H1 (cell line): ENCODE results near the gene RAPGEF6. TPM values are rescaled to one million over a fixed set of nuclear protein-coding genes. Genes with fewer than 3 reads are reported as not detected.

Experiments used
- SIRT6 ChIP-seq: IDR thresholded peaks from one replicate; pipeline ENCODE4 v1.7.1; 2012; ENCODE audit warnings: low read length, inconsistent platforms
- polyA plus RNA-seq, 7 experiments: library from polyadenylated mRNA; depleted of rRNA in 3 of 7; stranded (reverse) in 5 of 7; unstranded in 2 of 7; fragments of >200 nt in 5 of 7; fragments of 200-250 nt in 2 of 7; gene quantifications; 1 replicate in 5 of 7; 2 replicates in 1 of 7; 4 replicates in 1 of 7; pipeline versions ENCODE4 v1.2.1 to v1.2.3, GENCODE V29; 2011 to 2013; ENCODE audit warnings: missing spikeins in 2 of 7, mixed read lengths in 2 of 7
- total RNA-seq: library from RNA; stranded (reverse); fragmentation: NEBNext Ultra II Directional; extraction: Animal tissue kit (Norgen Biotek cat#: 25700); gene quantifications from 2 replicates; pipeline ENCODE4 v1.2.1, GENCODE V29; 2021

RAPGEF6 gene
- total and polyA plus RNA-seq, 2 of the 8 experiments (the other 6 are each of a cell fraction or from before 2014, with no cell fraction given): 4.8 to 20.0 TPM

DNA sequence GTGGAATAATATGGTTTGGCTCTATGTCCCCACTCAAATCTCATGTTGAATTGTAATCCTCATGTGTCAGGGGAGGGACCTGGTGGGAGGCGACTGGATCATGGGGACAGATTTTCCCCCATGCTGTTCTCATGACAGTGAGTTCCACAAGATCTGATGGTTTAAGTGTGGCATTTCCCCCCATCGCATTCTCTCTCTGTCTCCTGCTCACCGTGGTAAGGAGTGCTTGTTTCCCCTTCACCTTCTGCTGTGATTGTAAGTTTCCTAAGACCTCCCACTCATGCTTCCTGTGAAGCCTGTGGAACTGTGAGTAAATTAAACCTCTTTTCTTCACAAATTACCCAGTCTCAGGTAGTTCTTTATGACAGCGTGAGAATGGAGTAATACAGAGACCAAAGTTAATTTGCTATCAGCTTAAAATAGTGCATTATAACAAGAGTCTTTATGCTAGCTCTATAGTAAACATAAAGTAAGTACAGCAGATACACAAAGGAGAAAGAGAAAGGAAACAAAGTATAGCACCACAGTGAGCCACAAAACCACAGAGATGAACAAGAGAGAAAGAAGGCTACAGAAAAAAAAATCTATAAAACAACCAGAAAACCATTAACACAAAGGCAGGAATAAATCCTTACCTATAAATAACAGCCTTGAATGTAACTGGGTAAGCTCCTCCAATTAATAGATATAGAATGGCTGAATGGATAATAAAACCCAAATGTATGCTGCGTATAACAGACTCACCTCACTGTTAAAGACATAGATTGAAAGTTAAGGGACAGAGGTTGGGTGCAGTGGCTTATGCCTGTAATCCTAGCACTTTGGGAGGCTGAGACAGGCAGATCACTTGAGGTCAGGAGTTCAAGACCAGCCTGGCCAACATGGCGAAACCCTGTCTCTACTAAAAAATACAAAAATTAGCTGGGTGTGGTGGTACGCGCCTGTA lies 39.7 kb downstream of the RAPGEF6 start (continued):
- TF ChIP-seq SIRT6: no peak
